HepG2 (cell line): ENCODE measurements around the gene ZNF226. TPM values are rescaled to one million over a fixed set of nuclear protein-coding genes. Genes with fewer than 3 reads are reported as not detected.

Experiments
- CEBPG ChIP-seq: IDR thresholded peaks from 2 replicates; pipeline ENCODE4 v1.6.1; 2016
- CREM ChIP-seq, 2 experiments: sonication (generic) in 1 of 2; formaldehyde crosslinking in 1 of 2; IDR thresholded peaks; 2 replicates each; pipeline versions ENCODE4 v1.4.0 to v1.6.1; 2016 to 2020; ENCODE audit warnings: antibody characterized with exemption in 1 of 2, mild to moderate bottlenecking in 1 of 2, missing genetic modification reagents in 1 of 2
- DNMT3B ChIP-seq: conservative IDR thresholded peaks from 2 replicates; pipeline ENCODE4 v1.6.1; 2016; ENCODE audit warnings: missing biosample characterization, control low read depth
- ELF4 ChIP-seq: sonication (generic); formaldehyde crosslinking; IDR thresholded peaks from 2 replicates; pipeline ENCODE4 v1.5.0; 2020; ENCODE audit warnings: missing genetic modification reagents, mild to moderate bottlenecking, moderate library complexity, borderline replicate concordance
- ESRRA ChIP-seq: sonication (generic); formaldehyde crosslinking; IDR thresholded peaks from 2 replicates; pipeline ENCODE4 v1.5.1; 2020; ENCODE audit warnings: mild to moderate bottlenecking, low read depth, missing genetic modification reagents
- HNRNPLL ChIP-seq: fragments of 200-400 bp; formaldehyde crosslinking; IDR thresholded peaks from 2 replicates; pipeline ENCODE4 v1.6.1; 2017; ENCODE audit warnings: mild to moderate bottlenecking, low read depth, low read length; ENCODE audit not compliant: poor library complexity, severe bottlenecking
- IRX3 ChIP-seq: sonication (generic); formaldehyde crosslinking; IDR thresholded peaks from 2 replicates; pipeline ENCODE4 v1.8.1; 2023; ENCODE audit warnings: mild to moderate bottlenecking, low read depth, missing genetic modification reagents, borderline replicate concordance
- NRL ChIP-seq: sonication (generic); formaldehyde crosslinking; IDR thresholded peaks from 2 replicates; pipeline ENCODE4 v1.5.0; 2020; ENCODE audit warnings: missing genetic modification reagents, mild to moderate bottlenecking, moderate library complexity, borderline replicate concordance
- ZFP82 ChIP-seq: sonication (generic); formaldehyde crosslinking; IDR thresholded peaks from 2 replicates; pipeline ENCODE4 v1.5.1; 2020; ENCODE audit warnings: mild to moderate bottlenecking, missing genetic modification reagents, borderline replicate concordance
- ZKSCAN8 ChIP-seq: IDR thresholded peaks from 2 replicates; pipeline ENCODE4 v1.6.1; 2016; ENCODE audit warnings: borderline replicate concordance, missing genetic modification reagents, missing compliant biosample characterization
- ZNF18 ChIP-seq: sonication (generic); formaldehyde crosslinking; IDR thresholded peaks from 2 replicates; pipeline ENCODE4 v1.8.0; 2022; ENCODE audit warnings: mild to moderate bottlenecking, missing genetic modification reagents; ENCODE audit not compliant: insufficient replicate concordance
- ZNF614 ChIP-seq: IDR thresholded peaks from 2 replicates; pipeline ENCODE4 v1.6.1; 2018; ENCODE audit warnings: missing biosample characterization, missing genetic modification reagents, inconsistent platforms, borderline replicate concordance
- ZNF770 ChIP-seq: sonication (generic); formaldehyde crosslinking; IDR thresholded peaks from 2 replicates; pipeline ENCODE4 v1.5.0; 2020; ENCODE audit warnings: mild to moderate bottlenecking, missing genetic modification reagents
- ZNF784 ChIP-seq: sonication (generic); formaldehyde crosslinking; IDR thresholded peaks from 2 replicates; pipeline ENCODE4 v1.5.1; 2020; ENCODE audit warnings: missing genetic modification reagents, mild to moderate bottlenecking, borderline replicate concordance
- ZNF788 ChIP-seq: sonication (generic); formaldehyde crosslinking; IDR thresholded peaks from 2 replicates; pipeline ENCODE4 v1.5.0; 2020; ENCODE audit warnings: mild to moderate bottlenecking, missing genetic modification reagents, borderline replicate concordance
- polyA plus RNA-seq, 8 experiments: library from polyadenylated mRNA; depleted of rRNA in 3 of 8; stranded (reverse) in 7 of 8; unstranded in 1 of 8; fragments of >200 nt; fragmentation: Illumina TruSeq in 4 of 8; extraction: Trizol in 4 of 8; gene quantifications; 2 replicates each; pipeline versions ENCODE4 v1.2.1 to v1.2.3, GENCODE V29; 2011 to 2016; ENCODE audit warnings: low read depth in 4 of 8, missing spikeins in 1 of 8, mixed read lengths in 1 of 8; ENCODE audit not compliant: insufficient read depth in 1 of 8
- total RNA-seq, 5 experiments: library from RNA; depleted of rRNA; stranded (reverse); fragments of >200 nt; fragmentation: Illumina TruSeq; extraction: Trizol; gene quantifications; 2 replicates each; pipeline ENCODE4 v1.2.3, GENCODE V29; 2016; ENCODE audit warnings: low read depth in 1 of 5
- TF ChIP-seq, protein P1 (sequence below): sonication (generic); formaldehyde crosslinking; IDR thresholded peaks from 2 replicates; pipeline ENCODE4 v1.4.0; 2020; ENCODE audit warnings: mild to moderate bottlenecking, missing genetic modification reagents
- TF ChIP-seq, protein P2 (sequence below): IDR thresholded peaks from 2 replicates; pipeline ENCODE4 v1.6.1; 2016; ENCODE audit warnings: missing genetic modification reagents, missing compliant biosample characterization
- TF ChIP-seq, protein P3 (sequence below): sonication (generic); formaldehyde crosslinking; IDR thresholded peaks from 2 replicates; pipeline ENCODE4 v1.5.0; 2020; ENCODE audit warnings: missing genetic modification reagents

ZNF226 gene
- total and polyA plus RNA-seq, 2 of the 13 experiments (the other 11 are each of a cell fraction or from before 2014, with no cell fraction given) = 8.3 to 16.0 TPM

DNA sequence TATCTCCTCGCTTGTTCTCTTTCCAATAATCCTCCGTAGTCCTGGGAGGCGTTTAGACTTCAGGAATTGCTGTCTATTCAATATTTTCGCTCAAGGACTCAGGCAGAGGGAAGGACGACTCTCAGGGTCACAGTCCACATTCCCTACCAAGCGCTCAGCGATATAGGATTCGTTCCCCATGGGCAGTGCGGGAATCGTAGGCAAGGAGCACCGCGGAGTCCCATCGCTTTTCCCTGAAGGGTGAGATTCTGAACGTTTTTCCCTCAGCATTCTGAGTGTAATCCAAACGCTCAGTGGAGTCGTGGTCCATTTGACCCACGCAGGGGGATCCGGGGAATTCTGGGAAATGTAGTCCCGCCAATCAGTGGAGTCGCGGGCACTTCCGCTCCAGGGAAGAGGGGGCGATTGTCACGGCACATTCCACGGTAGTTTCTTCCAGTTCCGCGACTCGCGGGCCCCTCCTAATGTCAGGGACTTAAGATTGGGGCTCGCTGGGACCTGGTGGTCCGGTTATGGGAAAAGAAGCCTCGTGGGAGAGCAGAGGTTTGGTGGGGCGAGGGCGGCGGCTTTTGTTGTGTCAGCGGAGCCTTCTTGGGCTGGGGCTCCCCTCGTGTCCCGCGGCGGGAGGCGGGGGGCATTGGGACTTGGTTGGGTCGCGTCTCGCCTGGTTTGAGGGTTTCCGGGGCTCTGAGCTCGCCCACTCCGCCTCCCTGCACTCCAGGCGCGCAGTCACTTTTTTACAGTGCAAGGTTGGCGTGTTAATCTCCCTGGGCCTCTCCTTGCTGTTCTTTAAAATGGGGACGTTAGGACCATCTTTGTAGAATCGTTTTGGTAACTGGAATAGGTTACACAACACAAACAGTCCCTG, 23.5 kb upstream of the ZNF226 start, which contains the start of gene ZNF234 (continued):
- TF ChIP-seq ZNF788 (CRISPR knock-in tag) (peak; percentile 52; the same call in 1 of the 2 replicates), ZNF614 (CRISPR knock-in tag) (0 out of 2 replicates have a peak, but pooled peaks have one; percentile 31), CEBPG (CRISPR knock-in tag) (0 out of 2 replicates have a peak, but pooled peaks have one; percentile 13), HNRNPLL (peak; percentile 64), DNMT3B (CRISPR knock-in tag) (no peak), ZNF770 (CRISPR knock-in tag) (no peak), ZFP82 (CRISPR knock-in tag) (no peak), IRX3 (0 out of 2 replicates have a peak, but pooled peaks have one; percentile 46), ESRRA (CRISPR knock-in tag) (peak; percentile 44; the same call in 1 of the 2 replicates), ZNF18 (peak; percentile 25), ZNF784 (CRISPR knock-in tag) (no peak), NRL (CRISPR knock-in tag) (no peak; the same call in 1 of the 2 replicates), ZKSCAN8 (CRISPR knock-in tag) (no peak), CREM (IDR thresholded peaks at IDR 0.05) (peak; percentile 92), CREM (CRISPR knock-in tag; IDR thresholded peaks at IDR 0.05) (no peak), ELF4 (CRISPR knock-in tag) (no peak)
- TF ChIP-seq, protein P1, sequence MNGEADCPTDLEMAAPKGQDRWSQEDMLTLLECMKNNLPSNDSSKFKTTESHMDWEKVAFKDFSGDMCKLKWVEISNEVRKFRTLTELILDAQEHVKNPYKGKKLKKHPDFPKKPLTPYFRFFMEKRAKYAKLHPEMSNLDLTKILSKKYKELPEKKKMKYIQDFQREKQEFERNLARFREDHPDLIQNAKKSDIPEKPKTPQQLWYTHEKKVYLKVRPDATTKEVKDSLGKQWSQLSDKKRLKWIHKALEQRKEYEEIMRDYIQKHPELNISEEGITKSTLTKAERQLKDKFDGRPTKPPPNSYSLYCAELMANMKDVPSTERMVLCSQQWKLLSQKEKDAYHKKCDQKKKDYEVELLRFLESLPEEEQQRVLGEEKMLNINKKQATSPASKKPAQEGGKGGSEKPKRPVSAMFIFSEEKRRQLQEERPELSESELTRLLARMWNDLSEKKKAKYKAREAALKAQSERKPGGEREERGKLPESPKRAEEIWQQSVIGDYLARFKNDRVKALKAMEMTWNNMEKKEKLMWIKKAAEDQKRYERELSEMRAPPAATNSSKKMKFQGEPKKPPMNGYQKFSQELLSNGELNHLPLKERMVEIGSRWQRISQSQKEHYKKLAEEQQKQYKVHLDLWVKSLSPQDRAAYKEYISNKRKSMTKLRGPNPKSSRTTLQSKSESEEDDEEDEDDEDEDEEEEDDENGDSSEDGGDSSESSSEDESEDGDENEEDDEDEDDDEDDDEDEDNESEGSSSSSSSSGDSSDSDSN (CRISPR knock-in tag) = peak; percentile 40; the same call in 1 of the 2 replicates
- TF ChIP-seq, protein P2, sequence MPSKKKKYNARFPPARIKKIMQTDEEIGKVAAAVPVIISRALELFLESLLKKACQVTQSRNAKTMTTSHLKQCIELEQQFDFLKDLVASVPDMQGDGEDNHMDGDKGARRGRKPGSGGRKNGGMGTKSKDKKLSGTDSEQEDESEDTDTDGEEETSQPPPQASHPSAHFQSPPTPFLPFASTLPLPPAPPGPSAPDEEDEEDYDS = peak; percentile 87
- TF ChIP-seq, protein P3, sequence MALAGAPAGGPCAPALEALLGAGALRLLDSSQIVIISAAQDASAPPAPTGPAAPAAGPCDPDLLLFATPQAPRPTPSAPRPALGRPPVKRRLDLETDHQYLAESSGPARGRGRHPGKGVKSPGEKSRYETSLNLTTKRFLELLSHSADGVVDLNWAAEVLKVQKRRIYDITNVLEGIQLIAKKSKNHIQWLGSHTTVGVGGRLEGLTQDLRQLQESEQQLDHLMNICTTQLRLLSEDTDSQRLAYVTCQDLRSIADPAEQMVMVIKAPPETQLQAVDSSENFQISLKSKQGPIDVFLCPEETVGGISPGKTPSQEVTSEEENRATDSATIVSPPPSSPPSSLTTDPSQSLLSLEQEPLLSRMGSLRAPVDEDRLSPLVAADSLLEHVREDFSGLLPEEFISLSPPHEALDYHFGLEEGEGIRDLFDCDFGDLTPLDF = no peak
